ENCODE results near the gene EFTUD2. TPM values are rescaled to one million over a fixed set of nuclear protein-coding genes. Genes with fewer than 3 reads are reported as not detected.
"Not testable (repeated sequence)": the region's sequence is repeated elsewhere in the genome, so short reads cannot be mapped to it uniquely, and the experiment has no call there.

EFTUD2 gene
- total and polyA plus RNA-seq, 2 of the 4 experiments (the other 2 are of a cell fraction) = 72.5 to 126 TPM

GRCh38 chr17:44820631-44821212 lies 78.5 kb downstream of the EFTUD2 start (continued):
- TF ChIP-seq CEBPB (IDR thresholded peaks at IDR 0.05; ENCODE audit: low read depth, low read length) = peak; percentile 50
- no peak for TF ChIP-seq SMC3 (IDR thresholded peaks at IDR 0.05; ENCODE audit: low read depth, low read length)

DNA sequence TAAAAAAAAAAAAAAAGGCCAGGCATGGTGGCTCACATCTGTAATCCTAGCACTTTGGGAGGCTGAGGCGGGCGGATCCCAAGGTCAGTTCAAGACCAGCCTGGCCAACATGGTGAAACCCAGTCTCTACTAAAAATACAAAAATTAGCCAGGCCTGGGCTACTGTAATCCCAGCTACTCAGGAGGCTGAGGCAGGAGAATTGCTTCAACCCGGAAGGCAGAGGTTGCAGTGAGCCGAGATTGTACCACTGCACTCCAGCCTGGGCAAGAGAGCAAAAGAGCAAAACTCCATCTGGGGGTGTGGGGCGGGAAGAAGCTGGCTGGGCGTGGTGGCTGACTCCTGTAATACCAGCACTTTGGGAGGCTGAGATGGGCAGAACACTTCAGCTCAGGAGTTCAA lies 80.7 kb downstream of the EFTUD2 start:
- H2AFZ ChIP-seq (replicated peaks; ENCODE audit: low read length, poor library complexity); intact Hi-C loops (cut with micrococcal nuclease); POLR2A ChIA-PET (ENCODE audit: unreplicated experiment); H3K9me3 ChIP-seq (ENCODE audit: control insufficient read depth, insufficient read depth, low read length); BruUV-seq (replicated peaks); ATAC-seq (ENCODE audit: low read depth); H3K4me3 ChIP-seq (ENCODE audit: insufficient read depth, low read depth, low read length); H2AK9ac ChIP-seq (replicated peaks; ENCODE audit: low read depth, low read length, poor library complexity); CTCF ChIA-PET; H3K18ac ChIP-seq (ENCODE audit: low read depth, low read length); H3K27ac ChIP-seq (ENCODE audit: insufficient read depth, low read length); H3K36me3 ChIP-seq (ENCODE audit: control insufficient read depth, insufficient read depth, low read length); H3K23ac ChIP-seq (ENCODE audit: low read depth, low read length); H3K56ac ChIP-seq (ENCODE audit: extremely low read depth, insufficient read depth, low read length); H4K91ac ChIP-seq (ENCODE audit: insufficient read depth, low read depth, low read length); H3K9me1 ChIP-seq (ENCODE audit: insufficient read depth, low read length); H3K9ac ChIP-seq (ENCODE audit: low read depth, low read length); DNase-seq; in situ Hi-C loops (cut with MboI; ENCODE audit: low sequenced_read_pairs); H3K4me2 ChIP-seq (ENCODE audit: low read depth, low read length); dilution Hi-C loops (cut with HindIII; ENCODE audit: low sequenced_read_pairs, unreplicated experiment); H3K27me3 ChIP-seq (ENCODE audit: control insufficient read depth, insufficient read depth, low read length); H2BK20ac ChIP-seq (ENCODE audit: low read depth, low read length); H3K14ac ChIP-seq (replicated peaks; ENCODE audit: low read depth, low read length): not testable (repeated sequence)
- H2BK5ac ChIP-seq (ENCODE audit: low read depth, low read length, poor library complexity, severe bottlenecking) = peak overlapping the region; percentile 1
- peaks cover 16% of the 10 kb centered on the region for H4K20me1 ChIP-seq (ENCODE audit: insufficient read depth, low read length)
- H2AK5ac ChIP-seq (ENCODE audit: low read depth, low read length) = peak overlapping the region; percentile 63
- H2BK120ac ChIP-seq (ENCODE audit: low read depth, low read length) = peak overlapping the region; percentile 56
- 100% methylated on average over 1 of the region's 6 CpGs; no CpG with 5 or more reads in 1 of the 2 experiments for WGBS, 2 experiments (ENCODE audit: extremely low coverage in 2 of 2, insufficient read length in 1 of 2)
- H3K79me1 ChIP-seq (ENCODE audit: low read depth in 1 of 2, low read length in 2 of 2) = peaks cover 19 to 63% of the 10 kb centered on the region in 2 experiments
- H3K4ac ChIP-seq (ENCODE audit: low read depth, low read length) = peak overlapping the region; percentile 77; the same call in 1 of the 2 replicates
- peak overlapping the region in 1 of 2 experiments; percentile 24; a peak in 1 of 4 replicates for H4K8ac ChIP-seq (ENCODE audit: low read depth in 2 of 2, low read length in 2 of 2)
- H4K5ac ChIP-seq (ENCODE audit: low read depth, low read length) = peak overlapping the region; percentile 5; the same call in 1 of the 2 replicates
- H2BK15ac ChIP-seq (ENCODE audit: low read depth, low read length) = peak overlapping the region; percentile 91; the same call in 1 of the 3 replicates
- H3K4me1 ChIP-seq (ENCODE audit: control insufficient read depth, insufficient read depth, low read length) = peaks cover 11% of the 10 kb centered on the region; the same call in 1 of the 2 replicates

All from IMR-90 (cell line).